Hepatocyte (in vitro differentiated cells): Measurements from ENCODE around the gene TCN1. TPM values are rescaled to one million over a fixed set of nuclear protein-coding genes. Genes with fewer than 3 reads are reported as not detected.

Experiments used
- DNase-seq: peaks from one replicate; pipeline ENCODE4 v3.0.0-alpha.2; 2016; ENCODE audit warnings: low spot score
- H2AFZ ChIP-seq: fragments of 200-600 bp; sonication (generic); 2 replicates; pipeline ENCODE4 v1.6.0; 2016; ENCODE audit warnings: antibody characterized with exemption, mild to moderate bottlenecking
- H3K27ac ChIP-seq: fragments of 200-600 bp; sonication (generic); 2 replicates; pipeline ENCODE4 v1.5.1; 2016; ENCODE audit warnings: mild to moderate bottlenecking
- H3K27me3 ChIP-seq: fragments of 200-600 bp; sonication (generic); 2 replicates; pipeline ENCODE4 v1.6.1; 2016
- H3K36me3 ChIP-seq: fragments of 200-600 bp; sonication (generic); replicated peaks from 2 replicates; pipeline ENCODE4 v1.5.1; 2016; ENCODE audit warnings: low read depth; ENCODE audit not compliant: insufficient read depth
- H3K4me1 ChIP-seq: fragments of 200-600 bp; sonication (generic); 2 replicates; pipeline ENCODE4 v1.5.1; 2016; ENCODE audit warnings: mild to moderate bottlenecking, moderate library complexity; ENCODE audit not compliant: insufficient read depth
- H3K4me2 ChIP-seq: fragments of 200-600 bp; sonication (generic); 2 replicates; pipeline ENCODE4 v1.6.0; 2016
- H3K4me3 ChIP-seq: fragments of 200-600 bp; sonication (generic); 2 replicates; pipeline ENCODE4 v1.5.1; 2016; ENCODE audit warnings: mild to moderate bottlenecking
- H3K79me2 ChIP-seq: fragments of 200-600 bp; sonication (generic); 2 replicates; pipeline ENCODE4 v1.6.0; 2017; ENCODE audit warnings: mild to moderate bottlenecking
- H3K9me2 ChIP-seq: fragments of 200-600 bp; sonication (generic); replicated peaks from 2 replicates; pipeline ENCODE4 v1.6.0; 2017; ENCODE audit warnings: mild to moderate bottlenecking; ENCODE audit not compliant: insufficient read depth
- H3K9me3 ChIP-seq: fragments of 200-600 bp; sonication (generic); 2 replicates; pipeline ENCODE4 v1.5.1; 2016; ENCODE audit warnings: low read depth, mild to moderate bottlenecking
- H4K20me1 ChIP-seq: fragments of 200-600 bp; sonication (generic); 2 replicates; pipeline ENCODE4 v1.6.0; 2016; ENCODE audit warnings: mild to moderate bottlenecking; ENCODE audit not compliant: insufficient read depth, poor library complexity, severe bottlenecking
- CTCF ChIP-seq: fragments of 200-600 bp; sonication (generic); IDR thresholded peaks from 2 replicates; pipeline ENCODE4 v1.5.1; 2016; ENCODE audit warnings: antibody characterized with exemption, mild to moderate bottlenecking; ENCODE audit not compliant: poor library complexity
- EZH2 ChIP-seq: fragments of 200-600 bp; sonication (generic); IDR thresholded peaks from 2 replicates; pipeline ENCODE4 v1.6.1; 2016; ENCODE audit warnings: antibody characterized with exemption, mild to moderate bottlenecking, borderline replicate concordance
- EZH2phosphoT487 ChIP-seq: fragments of 200-600 bp; sonication (generic); IDR thresholded peaks from one replicate; pipeline ENCODE4 v1.6.1; 2018; ENCODE audit warnings: antibody characterized with exemption, mild to moderate bottlenecking, low read depth, moderate library complexity; ENCODE audit not compliant: unreplicated experiment, severe bottlenecking
- WGBS: methylation state at CpG from one replicate; pipeline ENCODE4 v1.1.6; 2016; ENCODE audit warnings: low lambda C conversion rate; ENCODE audit errors: missing lambda C conversion rate; 5-methylcytosine and 5-hydroxymethylcytosine counted together
- polyA plus RNA-seq: library from polyadenylated mRNA; unstranded; fragments of >200 nt; fragmentation: Nextera tagmentation; extraction: Ambion mirVana; gene quantifications from 2 replicates; pipeline ENCODE4 v1.2.1, GENCODE V29; 2016
- total RNA-seq: library from RNA; depleted of rRNA; stranded (reverse); fragments of >200 nt; gene quantifications from 2 replicates; pipeline ENCODE4 v1.2.3, GENCODE V29; 2014

The TCN1 gene
- total and polyA plus RNA-seq, 2 experiments from 2014 or later, result 28.2 to 35.6 TPM

- no peaks in the 10 kb centered on the region for H4K20me1 ChIP-seq
- peaks cover 8% of the 10 kb centered on the region for H3K4me1 ChIP-seq
- WGBS, result 17% methylated on average over 8 of the region's 8 CpGs
- H3K36me3 ChIP-seq, result no peaks in the 10 kb centered on the region
- no peaks in the 10 kb centered on the region for H3K9me2 ChIP-seq
- H3K9me3 ChIP-seq, result no peaks in the 10 kb centered on the region
- H3K79me2 ChIP-seq, result peaks cover 11% of the 10 kb centered on the region
- peak overlapping the region; percentile 37 for H3K4me3 ChIP-seq
- H2AFZ ChIP-seq, result peak overlapping the region; percentile 97
- H3K27me3 ChIP-seq, result no peaks in the 10 kb centered on the region
- H3K27ac ChIP-seq, result peak overlapping the region; percentile 84
- no peak for DNase-seq
- no peak for TF ChIP-seq EZH2phosphoT487
- no peak for TF ChIP-seq CTCF
- TF ChIP-seq EZH2, result no peak
- peak overlapping the region; percentile 91 for H3K4me2 ChIP-seq
These were observed 55.4 kb downstream of the TCN1 start for GRCh38 chr11:59810911-59811259.

GRCh38 chr11:59810189-59810910, 55.9 kb downstream of the TCN1 start, which contains the start of gene MRPL16:
Gene MRPL16, minus strand, starts transcription at chr11:59810778. Its CDS starts 120 bp downstream, at chr11:59810658.
- Histone ChIP-seq H3K4me1 (peaks cover 8% of the 10 kb centered on the region), H3K27me3 (no peaks in the 10 kb centered on the region), H3K79me2 (peaks cover 11% of the 10 kb centered on the region), H4K20me1 (no peaks in the 10 kb centered on the region), H3K27ac (peak within 1 kb of the TSS; percentile 84), H3K4me2 (peak within 1 kb of the TSS; percentile 91), H2AFZ (peak within 1 kb of the TSS; percentile 97), H3K36me3 (no peaks in the 10 kb centered on the region), H3K9me3 (no peaks in the 10 kb centered on the region), H3K4me3 (peak within 1 kb of the TSS; percentile 73), H3K9me2 (no peaks in the 10 kb centered on the region)
- DNase-seq, result peak; percentile 95
- TF ChIP-seq EZH2phosphoT487 (no peak), CTCF (peak; percentile 41), EZH2 (no peak)
- under 1% methylated on average over 54 of the region's 54 CpGs for WGBS

GRCh38 chr11:59807047-59807610, 59.2 kb downstream of the TCN1 start:
- Histone ChIP-seq H3K36me3 (no peaks in the 10 kb centered on the region), H2AFZ (no peak overlapping the region)

More at GRCh38 chr11:59807047-59807610, 59.2 kb downstream of the TCN1 start:
- no peaks in the 10 kb centered on the region for H3K9me2 ChIP-seq
- WGBS, result 96% methylated on average over 1 of the region's 1 CpG
- H3K79me2 ChIP-seq, result peaks cover 11% of the 10 kb centered on the region
- no peaks in the 10 kb centered on the region for H3K9me3 ChIP-seq
- TF ChIP-seq EZH2phosphoT487, result no peak
- no peak for TF ChIP-seq CTCF
- TF ChIP-seq EZH2, result no peak
- H3K27me3 ChIP-seq, result no peaks in the 10 kb centered on the region
- H4K20me1 ChIP-seq, result no peaks in the 10 kb centered on the region
- H3K27ac ChIP-seq, result peak overlapping the region; percentile 25
- no peak overlapping the region for H3K4me2 ChIP-seq
- peaks cover 8% of the 10 kb centered on the region for H3K4me1 ChIP-seq
- peak; percentile 16 for DNase-seq
- no peak overlapping the region for H3K4me3 ChIP-seq
